ENCODE data around the gene OPTN. TPM values are rescaled to one million over a fixed set of nuclear protein-coding genes. Genes with fewer than 3 reads are reported as not detected.
"Not testable (repeated sequence)": the region's sequence is repeated elsewhere in the genome, so short reads cannot be mapped to it uniquely, and the experiment has no call there.

Gene OPTN
- total and polyA plus RNA-seq, 4 donors, result 23.0 to 45.6 (median 37.7) TPM

GRCh38 chr10:13147161-13147560, 47.2 kb downstream of the OPTN start:
- Histone ChIP-seq H3K9ac (ENCODE audit: insufficient read depth in 1 of 2, low read length in 2 of 2) (no peak overlapping the region), H3K27me3 (ENCODE audit: control insufficient read depth in 3 of 3, insufficient read depth in 3 of 3, low read length in 2 of 3) (no peaks in the 10 kb centered on the region), H3K27ac (ENCODE audit: low read depth in 1 of 2, low read length in 1 of 2) (no peak overlapping the region), H3K4me1 (ENCODE audit: control insufficient read depth in 5 of 5, insufficient read depth in 5 of 5, low read length in 5 of 5) (peaks cover 0 to 2% (median 0%) of the 10 kb centered on the region in 5 donors), H3K4me3 (no peak overlapping the region), H3K9me3 (ENCODE audit: control insufficient read depth in 4 of 4, insufficient read depth in 3 of 4, low read length in 3 of 4) (no peaks in the 10 kb centered on the region), H3K36me3 (ENCODE audit: control insufficient read depth in 4 of 4, insufficient read depth in 4 of 4, low read length in 4 of 4) (peaks cover 0 to 6% (median 0%) of the 10 kb centered on the region in 4 donors)
- no peak for TF ChIP-seq CTCF (IDR thresholded peaks at IDR 0.05; ENCODE audit: control extremely low read depth, extremely low read depth)
- DNase-seq (no peak), ATAC-seq (ENCODE audit: insufficient read depth, low FRiP score) (no peak)

- no peak for ATAC-seq (ENCODE audit: insufficient read depth, low FRiP score)
- WGBS, 2 donors, result 87 to 93% methylated on average over 3 of the region's 3 CpGs
- H3K9ac ChIP-seq (ENCODE audit: insufficient read depth in 1 of 2, low read length in 2 of 2), result no peak overlapping the region
- H3K4me1 ChIP-seq (ENCODE audit: control insufficient read depth in 5 of 5, insufficient read depth in 5 of 5, low read length in 5 of 5), result no peaks in the 10 kb centered on the region
- peak in 1 of 3 donors; percentile 34 for DNase-seq
- no peaks in the 10 kb centered on the region for H3K9me3 ChIP-seq (ENCODE audit: control insufficient read depth in 4 of 4, insufficient read depth in 3 of 4, low read length in 3 of 4)
- TF ChIP-seq CTCF (IDR thresholded peaks at IDR 0.05; ENCODE audit: control extremely low read depth, extremely low read depth), result no peak
- H3K36me3 ChIP-seq (ENCODE audit: control insufficient read depth in 4 of 4, insufficient read depth in 4 of 4, low read length in 4 of 4), result no peaks in the 10 kb centered on the region
- H3K27me3 ChIP-seq (ENCODE audit: control insufficient read depth in 3 of 3, insufficient read depth in 3 of 3, low read length in 2 of 3), result no peaks in the 10 kb centered on the region
- no peak overlapping the region for H3K4me3 ChIP-seq
- no peak overlapping the region for H3K27ac ChIP-seq (ENCODE audit: low read depth in 1 of 2, low read length in 1 of 2)
These were observed 52.3 kb downstream of the OPTN start for GRCh38 chr10:13152296-13152695.

GRCh38 chr10:13155860-13156259, 55.9 kb downstream of the OPTN start:
- not testable (repeated sequence) for H3K4me3 ChIP-seq; H3K9ac ChIP-seq (ENCODE audit: insufficient read depth in 1 of 2, low read length in 2 of 2); ATAC-seq (ENCODE audit: insufficient read depth, low FRiP score); H3K36me3 ChIP-seq (ENCODE audit: control insufficient read depth in 4 of 4, insufficient read depth in 4 of 4, low read length in 4 of 4); H3K9me3 ChIP-seq (ENCODE audit: control insufficient read depth in 4 of 4, insufficient read depth in 3 of 4, low read length in 3 of 4); DNase-seq; H3K27ac ChIP-seq (ENCODE audit: low read depth in 1 of 2, low read length in 1 of 2); H3K27me3 ChIP-seq (ENCODE audit: control insufficient read depth in 3 of 3, insufficient read depth in 3 of 3, low read length in 2 of 3); H3K4me1 ChIP-seq (ENCODE audit: control insufficient read depth in 5 of 5, insufficient read depth in 5 of 5, low read length in 5 of 5)
- WGBS, 2 donors, result 88 to 90% methylated on average over 4 of the region's 4 CpGs

- no peak overlapping the region for H3K4me3 ChIP-seq
- TF ChIP-seq CTCF (IDR thresholded peaks at IDR 0.05; ENCODE audit: control extremely low read depth, extremely low read depth), result no peak
- 61 to 66% methylated on average over 32 of the region's 32 CpGs for WGBS, 2 donors
- ATAC-seq (ENCODE audit: insufficient read depth, low FRiP score), result no peak
- H3K9me3 ChIP-seq (ENCODE audit: control insufficient read depth in 4 of 4, insufficient read depth in 3 of 4, low read length in 3 of 4), result no peaks in the 10 kb centered on the region
- peak in 1 of 3 donors; percentile 13 for DNase-seq
- H3K36me3 ChIP-seq (ENCODE audit: control insufficient read depth in 4 of 4, insufficient read depth in 4 of 4, low read length in 4 of 4), result no peaks in the 10 kb centered on the region
- H3K27me3 ChIP-seq (ENCODE audit: control insufficient read depth in 3 of 3, insufficient read depth in 3 of 3, low read length in 2 of 3), result no peaks in the 10 kb centered on the region
- H3K4me1 ChIP-seq (ENCODE audit: control insufficient read depth in 5 of 5, insufficient read depth in 5 of 5, low read length in 5 of 5), result peaks cover 0 to 15% (median 0%) of the 10 kb centered on the region in 5 donors
- no peak overlapping the region for H3K9ac ChIP-seq (ENCODE audit: insufficient read depth in 1 of 2, low read length in 2 of 2)
- no peak overlapping the region for H3K27ac ChIP-seq (ENCODE audit: low read depth in 1 of 2, low read length in 1 of 2)
These were observed 58.4 kb downstream of the OPTN start for GRCh38 chr10:13158401-13158800.

Measured in lung (tissue), 12 donors.